Cardiac muscle cell (in vitro differentiated cells and primary cell): Measurements from ENCODE around the gene NOTCH4. TPM values are rescaled to one million over a fixed set of nuclear protein-coding genes. Genes with fewer than 3 reads are reported as not detected.

Experiments
- DNase-seq, 2 donors: peaks; one replicate each; pipeline versions ENCODE4 v3.0.0 to v3.0.0-alpha.2; 2010 to 2017; ENCODE audit warnings: low read depth in 1 of 2, low spot score in 1 of 2
- H3K27ac ChIP-seq: fragments of 200-600 bp; sonication (generic); 2 replicates; pipeline ENCODE4 v1.5.1; 2016
- H3K27me3 ChIP-seq: fragments of 200-600 bp; sonication (generic); 2 replicates; pipeline ENCODE4 v1.6.0; 2016; ENCODE audit warnings: control low read depth
- H3K36me3 ChIP-seq: fragments of 200-600 bp; sonication (generic); 2 replicates; pipeline ENCODE4 v1.5.1; 2016; ENCODE audit warnings: control low read depth
- H3K4me1 ChIP-seq: fragments of 200-600 bp; sonication (generic); 2 replicates; pipeline ENCODE4 v1.8.1; 2017; ENCODE audit warnings: low read depth, mild to moderate bottlenecking, mixed run types
- H3K4me3 ChIP-seq: fragments of 200-600 bp; sonication (generic); 2 replicates; pipeline ENCODE4 v1.5.1; 2016; ENCODE audit warnings: mild to moderate bottlenecking
- H3K9me3 ChIP-seq: fragments of 200-600 bp; sonication (generic); 2 replicates; pipeline ENCODE4 v1.5.1; 2017; ENCODE audit warnings: low read depth, mild to moderate bottlenecking, control low read depth
- polyA plus RNA-seq: library from polyadenylated mRNA; unstranded; fragments of >200 nt; fragmentation: Nextera tagmentation; extraction: Ambion mirVana; gene quantifications from 2 replicates; pipeline ENCODE4 v1.2.1, GENCODE V29; 2016
- total RNA-seq: library from RNA; depleted of rRNA; stranded (reverse); fragments of >200 nt; gene quantifications from 2 replicates; pipeline ENCODE4 v1.2.3, GENCODE V29; 2016
- TF ChIP-seq, protein P1 (sequence below): IDR thresholded peaks from 2 replicates; pipeline ENCODE4 v1.5.1; 2012; ENCODE audit warnings: low read depth, mild to moderate bottlenecking, low read length

Gene NOTCH4
- total and polyA plus RNA-seq, 2 experiments from 2014 or later: 3.2 to 5.0 TPM

DNA sequence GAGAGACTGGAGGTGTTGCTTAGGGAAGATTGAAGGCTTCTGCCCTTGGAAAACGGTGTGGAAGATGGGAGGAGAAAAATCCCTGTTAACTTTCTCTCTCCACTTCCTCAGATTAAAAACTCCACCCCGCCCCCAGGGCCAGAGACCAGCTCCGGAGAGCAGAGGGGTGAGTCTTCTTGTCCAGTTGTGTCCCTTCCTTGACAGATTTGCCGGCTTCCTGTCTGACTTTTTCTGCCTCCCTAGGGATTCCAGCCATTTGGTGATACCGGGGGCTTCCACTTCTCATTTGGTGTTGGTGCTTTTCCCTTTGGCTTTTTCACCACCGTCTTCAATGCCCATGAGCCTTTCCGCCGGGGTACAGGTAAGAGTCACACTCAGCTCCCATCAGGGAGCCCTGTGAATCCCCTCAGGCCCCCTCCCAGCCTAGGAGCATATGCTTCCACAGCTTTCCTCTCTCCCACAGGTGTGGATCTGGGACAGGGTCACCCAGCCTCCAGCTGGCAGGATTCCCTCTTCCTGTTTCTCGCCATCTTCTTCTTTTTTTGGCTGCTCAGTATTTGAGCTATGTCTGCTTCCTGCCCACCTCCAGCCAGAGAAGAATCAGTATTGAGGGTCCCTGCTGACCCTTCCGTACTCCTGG, 44.0 kb downstream of the NOTCH4 start:
- H3K27ac ChIP-seq: no peak overlapping the region
- H3K9me3 ChIP-seq: no peaks in the 10 kb centered on the region
- TF ChIP-seq, protein P1, sequence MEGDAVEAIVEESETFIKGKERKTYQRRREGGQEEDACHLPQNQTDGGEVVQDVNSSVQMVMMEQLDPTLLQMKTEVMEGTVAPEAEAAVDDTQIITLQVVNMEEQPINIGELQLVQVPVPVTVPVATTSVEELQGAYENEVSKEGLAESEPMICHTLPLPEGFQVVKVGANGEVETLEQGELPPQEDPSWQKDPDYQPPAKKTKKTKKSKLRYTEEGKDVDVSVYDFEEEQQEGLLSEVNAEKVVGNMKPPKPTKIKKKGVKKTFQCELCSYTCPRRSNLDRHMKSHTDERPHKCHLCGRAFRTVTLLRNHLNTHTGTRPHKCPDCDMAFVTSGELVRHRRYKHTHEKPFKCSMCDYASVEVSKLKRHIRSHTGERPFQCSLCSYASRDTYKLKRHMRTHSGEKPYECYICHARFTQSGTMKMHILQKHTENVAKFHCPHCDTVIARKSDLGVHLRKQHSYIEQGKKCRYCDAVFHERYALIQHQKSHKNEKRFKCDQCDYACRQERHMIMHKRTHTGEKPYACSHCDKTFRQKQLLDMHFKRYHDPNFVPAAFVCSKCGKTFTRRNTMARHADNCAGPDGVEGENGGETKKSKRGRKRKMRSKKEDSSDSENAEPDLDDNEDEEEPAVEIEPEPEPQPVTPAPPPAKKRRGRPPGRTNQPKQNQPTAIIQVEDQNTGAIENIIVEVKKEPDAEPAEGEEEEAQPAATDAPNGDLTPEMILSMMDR: no peak
- no peak overlapping the region for H3K4me3 ChIP-seq
- H3K27me3 ChIP-seq: no peaks in the 10 kb centered on the region
- H3K36me3 ChIP-seq: no peaks in the 10 kb centered on the region
- peaks cover 18% of the 10 kb centered on the region for H3K4me1 ChIP-seq
- DNase-seq: no peak

DNA sequence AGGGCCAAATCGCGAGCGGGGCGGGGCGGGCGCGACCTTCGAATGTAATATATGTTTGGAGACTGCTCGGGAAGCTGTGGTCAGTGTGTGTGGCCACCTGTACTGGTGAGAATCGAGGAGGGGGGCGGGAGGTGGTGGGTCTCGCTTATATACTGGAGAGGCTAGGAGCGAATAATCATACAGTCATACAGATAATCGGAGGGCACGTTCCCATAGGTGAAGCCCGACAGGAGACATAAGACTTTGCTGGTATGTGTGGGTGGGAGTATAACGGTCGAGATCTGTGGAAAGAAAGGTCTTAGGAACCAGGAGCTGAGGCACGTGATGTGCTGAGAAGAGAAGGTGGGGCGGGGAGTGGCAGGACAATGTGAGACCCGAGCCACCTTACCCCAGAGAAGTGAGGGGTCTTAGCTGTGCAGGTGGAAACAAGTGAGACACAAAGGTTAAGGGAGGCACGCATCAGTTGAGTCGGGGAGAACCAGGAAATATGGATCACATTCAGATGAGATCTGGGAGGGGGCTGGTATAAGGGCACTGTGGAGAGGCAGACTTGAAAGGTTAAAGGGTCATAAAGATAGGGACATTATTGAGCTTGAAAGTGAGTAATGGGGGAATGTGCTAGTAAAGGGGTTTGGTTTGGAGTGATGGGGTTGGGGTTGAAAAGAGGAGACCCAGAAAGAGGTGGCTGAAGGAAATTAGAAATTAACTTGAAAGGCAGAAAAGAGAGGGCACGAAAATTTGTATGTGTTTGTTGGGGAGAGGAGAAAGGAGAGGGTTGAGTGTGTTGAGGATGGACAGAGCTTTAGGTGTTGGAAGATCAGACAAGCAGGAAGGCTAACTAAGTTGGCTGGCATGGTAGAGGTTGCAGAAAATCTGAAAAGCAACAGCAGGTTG, 45.1 kb downstream of the NOTCH4 start:
- peak in 1 of 2 donors; percentile 20 for DNase-seq
- Histone ChIP-seq H3K4me1 (peaks cover 21% of the 10 kb centered on the region), H3K4me3 (peak overlapping the region; percentile 98), H3K27ac (peak overlapping the region; percentile 100), H3K9me3 (no peaks in the 10 kb centered on the region), H3K27me3 (no peaks in the 10 kb centered on the region), H3K36me3 (no peaks in the 10 kb centered on the region)
- TF ChIP-seq, protein P1: no peak

DNA sequence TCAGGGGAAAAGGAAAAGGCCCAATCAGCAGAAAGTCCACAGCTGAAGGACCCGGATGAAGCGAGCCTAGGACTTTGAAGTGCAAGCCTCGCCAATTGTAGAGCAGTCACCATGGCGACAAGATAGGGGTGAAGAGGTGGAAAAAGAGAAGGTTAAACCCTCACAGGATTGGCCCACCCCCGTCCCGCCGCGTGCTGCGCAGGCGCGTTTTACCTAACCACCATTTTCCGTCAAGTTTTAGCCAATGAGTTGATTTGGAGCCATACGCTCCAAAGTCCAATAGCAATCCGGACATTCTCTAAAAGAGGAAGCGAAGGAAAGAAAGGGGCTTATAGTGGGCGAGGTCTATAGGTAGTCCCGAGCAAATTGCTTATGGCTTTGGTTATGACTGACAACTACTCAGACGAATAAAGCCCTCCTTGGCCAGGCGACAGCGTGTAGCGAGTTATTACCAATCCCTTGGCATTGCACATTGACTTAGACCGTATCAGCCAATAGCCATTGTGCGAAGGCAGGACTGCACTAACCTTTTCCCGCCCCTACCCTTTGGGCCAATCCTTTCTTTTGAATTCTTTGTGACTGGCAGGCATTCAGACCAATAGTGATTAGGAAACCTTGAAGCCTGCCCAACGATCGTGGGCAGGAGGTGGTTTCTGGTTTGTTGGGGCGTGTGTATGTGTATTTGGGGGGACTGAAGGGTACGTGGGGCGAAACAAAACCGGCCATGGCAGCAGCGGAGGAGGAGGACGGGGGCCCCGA, 45.9 kb downstream of the NOTCH4 start, which contains the start of gene RNF5:
Gene RNF5, plus strand, starts transcription at position 618 of the 759 bp plus-strand sequence. Its CDS starts 107 bp downstream, at position 725.
- H3K27me3 ChIP-seq: no peaks in the 10 kb centered on the region
- H3K4me1 ChIP-seq: peaks cover 21% of the 10 kb centered on the region
- H3K4me3 ChIP-seq: peak within 1 kb of the TSS; percentile 98
- no peaks in the 10 kb centered on the region for H3K9me3 ChIP-seq
- peak within 1 kb of the TSS; percentile 100 for H3K27ac ChIP-seq
- peak; percentile 100 for DNase-seq
- H3K36me3 ChIP-seq: no peaks in the 10 kb centered on the region
- TF ChIP-seq, protein P1: no peak

DNA sequence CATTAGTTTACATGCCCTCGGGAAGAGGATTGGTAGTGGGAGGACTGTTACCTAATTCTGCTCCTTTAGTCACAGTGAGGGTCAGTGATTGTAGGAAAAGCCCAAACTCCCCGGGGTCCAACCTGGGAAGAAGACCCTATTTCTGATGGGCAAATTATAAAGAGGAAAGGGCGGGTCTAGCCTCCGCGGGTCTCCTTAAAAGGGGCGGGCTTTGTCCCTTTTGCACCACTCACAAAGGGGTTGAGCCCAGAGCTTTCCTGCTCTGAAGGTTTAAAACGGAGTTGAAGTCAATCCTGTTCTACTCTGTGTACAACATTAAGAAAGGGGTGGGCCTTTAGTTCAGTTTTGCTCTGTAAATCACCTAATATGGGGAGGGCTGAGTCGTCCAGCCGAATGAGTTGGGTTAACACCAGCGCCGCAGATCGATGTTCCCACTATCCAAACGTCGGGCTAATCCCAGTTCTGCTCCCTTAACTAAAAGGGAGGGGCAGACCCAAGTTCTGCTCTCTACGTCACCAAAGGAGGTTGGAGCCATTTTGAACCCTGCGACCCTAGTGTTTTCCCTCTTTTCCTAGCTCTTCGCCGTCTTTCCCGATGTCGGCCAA, 46.6 kb downstream of the NOTCH4 start:
- TF ChIP-seq, protein P1: no peak
- peak overlapping the region; percentile 100 for H3K27ac ChIP-seq
- H3K4me3 ChIP-seq: peak overlapping the region; percentile 98
- peak in 1 of 2 donors; percentile 77 for DNase-seq
- H3K9me3 ChIP-seq: no peaks in the 10 kb centered on the region
- no peaks in the 10 kb centered on the region for H3K27me3 ChIP-seq
- H3K36me3 ChIP-seq: no peaks in the 10 kb centered on the region
- peaks cover 21% of the 10 kb centered on the region for H3K4me1 ChIP-seq
